ENCODE measurements around the gene ARSG. TPM values are rescaled to one million over a fixed set of nuclear protein-coding genes. Genes with fewer than 3 reads are reported as not detected.

Gene ARSG
- total and polyA plus RNA-seq, 2 of the 8 experiments (the other 6 are each of a cell fraction or from before 2014, with no cell fraction given): 3.3 to 4.0 TPM

- TF ChIP-seq SIRT6 (IDR thresholded peaks at IDR 0.05; ENCODE audit: low read length) (no peak), JUN (IDR thresholded peaks at IDR 0.05; ENCODE audit: low read depth, low read length) (no peak), RAD21 (IDR thresholded peaks at IDR 0.05 in 1 of 2, conservative IDR thresholded peaks at IDR 0.05 in 1 of 2; ENCODE audit: low read depth in 2 of 2, low read length in 2 of 2) (no peak), SUZ12 (IDR thresholded peaks at IDR 0.05; ENCODE audit: low read length) (no peak)
These were observed 162.8 kb downstream of the ARSG start (continued) for GRCh38 chr17:68453991-68454665.

Measured in H1 (cell line).